GM19468 (cell line): ENCODE results near the gene EFCAB14.
"Not testable (repeated sequence)": the region's sequence is repeated elsewhere in the genome, so short reads cannot be mapped to it uniquely, and the experiment has no call there.

ENCODE experiments used
- ATAC-seq: cut with Tn5 transposase; IDR thresholded peaks from one replicate; pipeline ENCODE4 v1.9.1; 2021; ENCODE audit warnings: mild to moderate bottlenecking, moderate library complexity, moderate number of reproducible peaks; ENCODE audit not compliant: unreplicated experiment; ENCODE audit errors: extremely low read depth

Gene EFCAB14, protein sequence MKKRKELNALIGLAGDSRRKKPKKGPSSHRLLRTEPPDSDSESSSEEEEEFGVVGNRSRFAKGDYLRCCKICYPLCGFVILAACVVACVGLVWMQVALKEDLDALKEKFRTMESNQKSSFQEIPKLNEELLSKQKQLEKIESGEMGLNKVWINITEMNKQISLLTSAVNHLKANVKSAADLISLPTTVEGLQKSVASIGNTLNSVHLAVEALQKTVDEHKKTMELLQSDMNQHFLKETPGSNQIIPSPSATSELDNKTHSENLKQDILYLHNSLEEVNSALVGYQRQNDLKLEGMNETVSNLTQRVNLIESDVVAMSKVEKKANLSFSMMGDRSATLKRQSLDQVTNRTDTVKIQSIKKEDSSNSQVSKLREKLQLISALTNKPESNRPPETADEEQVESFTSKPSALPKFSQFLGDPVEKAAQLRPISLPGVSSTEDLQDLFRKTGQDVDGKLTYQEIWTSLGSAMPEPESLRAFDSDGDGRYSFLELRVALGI

DNA sequence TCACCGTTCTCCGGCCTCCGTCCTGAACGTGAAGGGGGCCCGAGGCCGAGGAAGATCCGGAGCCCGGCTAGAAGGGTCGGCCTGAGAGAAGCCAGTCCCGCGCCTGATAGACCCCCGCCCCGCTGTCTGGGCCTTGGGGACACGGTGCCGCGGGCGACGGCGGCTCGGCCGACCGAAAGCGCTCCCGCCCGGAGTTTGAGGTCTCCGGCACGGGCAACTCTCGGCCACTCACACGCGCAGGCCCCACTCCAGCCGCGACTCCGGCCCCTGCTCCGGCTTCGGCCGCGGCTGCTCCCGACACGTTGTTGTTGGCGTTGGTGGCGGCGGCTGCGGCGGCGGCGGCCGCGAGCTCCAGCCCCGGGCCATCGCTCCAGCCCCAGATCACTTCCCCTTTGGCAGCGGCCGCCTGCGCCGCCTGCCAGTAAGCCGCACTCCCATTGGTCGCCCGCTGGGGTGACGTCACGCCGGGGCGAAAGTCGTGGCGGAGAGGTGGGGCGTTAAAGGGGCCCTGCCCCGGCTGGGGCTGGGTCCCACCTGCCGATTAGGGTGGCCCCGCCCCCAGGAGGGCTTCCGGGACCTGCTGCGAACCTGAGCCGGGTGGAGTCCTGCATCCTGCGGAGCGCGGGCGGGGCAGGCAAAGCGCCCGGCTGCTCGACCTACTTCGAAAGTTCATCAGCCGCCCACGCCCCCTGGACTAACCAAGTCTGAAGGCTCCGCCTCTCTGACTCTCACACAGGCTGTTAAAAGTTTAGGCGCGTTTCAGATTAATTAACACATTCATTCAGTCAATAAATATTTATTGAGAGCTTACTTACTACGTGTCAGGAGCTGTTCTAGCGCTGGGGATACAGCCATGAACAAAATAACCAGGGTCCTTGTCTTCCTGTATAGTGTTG, at the start of gene EFCAB14:
Gene EFCAB14 (minus strand): TSS at position 388 of the 896 bp plus-strand sequence. CDS start 1,027 bp downstream, outside the sequence.
- ATAC-seq = peak; percentile 97

DNA sequence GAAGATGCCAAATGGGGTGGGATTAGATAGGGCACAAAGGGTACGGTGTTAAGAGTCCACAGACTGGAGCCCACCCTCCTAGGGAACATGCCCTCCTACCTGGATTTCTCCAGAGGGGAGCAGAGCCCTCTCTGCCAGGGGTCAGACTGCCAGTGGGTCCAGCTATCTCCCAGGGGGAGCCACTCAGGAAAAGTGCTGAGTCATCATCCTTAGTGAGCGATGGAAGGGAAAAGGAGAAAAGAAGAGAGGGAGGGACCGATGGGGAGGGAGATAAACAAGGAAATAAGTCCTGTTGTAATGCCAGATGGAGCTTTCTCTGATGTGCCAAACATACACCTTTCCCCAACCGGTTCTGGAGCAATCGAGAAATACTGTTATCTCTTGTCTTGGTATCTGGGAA, 49.5 kb upstream of the EFCAB14 start:
- ATAC-seq = no peak

DNA sequence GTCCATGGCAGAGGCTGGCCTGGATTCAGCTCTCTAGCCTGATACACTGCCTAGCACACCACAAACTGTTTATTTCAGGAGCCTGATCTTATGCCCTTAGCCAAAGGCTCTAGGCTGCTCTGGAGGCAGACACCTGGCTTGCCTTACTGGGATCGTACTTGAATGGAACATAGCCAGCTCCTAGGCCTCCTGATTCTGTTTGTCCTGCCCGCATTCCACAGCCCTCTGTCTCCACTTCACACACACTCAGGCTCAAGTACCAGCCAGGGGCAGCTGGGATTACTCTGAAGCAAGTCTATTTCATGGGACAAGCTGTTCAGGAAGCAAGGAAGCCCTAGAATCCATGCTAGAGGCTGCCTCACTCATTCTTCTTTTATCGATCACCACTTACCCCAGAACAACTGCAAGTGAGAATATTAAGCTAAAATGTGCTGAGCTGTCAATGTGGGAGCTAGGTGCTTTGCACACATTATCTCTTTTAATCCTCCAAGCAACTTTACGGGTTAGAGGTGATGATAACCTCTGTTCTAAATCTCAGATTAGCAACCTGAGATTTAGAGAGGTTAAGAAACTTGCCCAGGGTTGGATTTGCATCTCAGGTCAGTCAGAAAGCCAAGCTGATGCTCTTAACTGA, 48.9 kb upstream of the EFCAB14 start:
- ATAC-seq = no peak

DNA sequence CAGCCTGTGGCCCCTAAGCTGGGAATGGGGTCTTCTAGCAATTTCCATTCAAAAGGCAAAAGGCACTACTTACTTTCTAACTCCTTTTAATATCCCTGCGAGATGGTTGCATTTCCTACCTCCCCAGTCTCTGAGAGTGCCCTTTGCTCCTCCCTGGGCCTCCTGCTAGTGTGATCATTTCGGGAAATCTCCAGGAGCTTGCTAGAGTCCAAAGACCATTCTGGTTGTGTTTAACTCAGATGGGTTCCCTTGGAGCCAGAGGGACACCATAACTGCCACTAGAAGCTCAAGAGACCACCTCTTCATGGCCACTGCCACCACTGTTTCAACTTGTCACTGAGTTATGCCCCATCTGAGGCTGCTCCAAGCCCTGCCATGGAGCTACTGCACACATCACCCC, 45.5 kb upstream of the EFCAB14 start:
- no peak for ATAC-seq

DNA sequence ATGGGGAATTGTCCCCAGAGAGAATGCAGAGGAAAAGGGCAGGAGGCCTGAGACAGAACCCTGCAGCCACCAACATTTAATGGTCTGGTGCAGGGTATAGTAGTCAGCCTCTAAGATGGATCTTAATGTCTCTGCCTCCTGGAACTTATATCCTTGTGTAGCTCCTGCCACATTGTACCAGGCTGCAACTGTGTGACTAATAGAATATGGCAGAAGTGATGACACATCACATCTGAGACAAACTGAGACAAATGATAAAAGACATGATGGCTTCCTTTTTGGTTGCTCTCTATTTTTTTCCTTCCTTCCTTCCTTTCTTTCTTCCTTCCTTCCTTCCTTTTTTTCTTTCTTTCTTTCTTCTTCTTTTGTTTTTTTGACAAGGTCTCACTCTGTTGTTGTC, 42.8 kb upstream of the EFCAB14 start:
- ATAC-seq = no peak

DNA sequence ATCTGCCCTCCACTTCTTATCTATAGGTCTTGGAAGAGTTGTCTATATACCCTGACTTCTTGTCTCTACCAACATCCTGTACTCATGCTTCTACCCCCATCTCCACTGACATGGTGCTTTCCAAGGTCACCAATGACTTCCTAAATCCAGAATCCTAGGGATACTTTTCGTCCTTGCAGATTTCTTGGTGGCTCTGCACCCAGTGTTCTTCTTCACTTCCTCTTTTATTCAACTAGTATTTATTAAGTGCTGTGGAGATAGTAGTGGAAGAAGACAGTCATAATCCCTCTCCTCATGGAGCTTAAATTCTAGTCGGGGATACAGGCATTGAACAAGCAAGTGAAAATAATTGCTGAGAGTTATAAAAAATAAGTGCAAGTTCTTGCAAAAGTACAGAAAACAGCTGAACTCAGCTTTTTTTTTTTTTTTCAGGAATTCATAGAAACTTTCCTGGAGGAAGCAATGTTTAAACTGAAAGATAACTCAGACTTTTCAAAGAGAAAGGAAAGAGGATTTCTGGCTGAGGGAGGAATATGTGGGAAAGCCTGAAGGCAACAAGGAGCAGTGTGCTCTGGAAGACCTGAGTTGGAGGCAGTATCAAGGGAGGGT, 41.7 kb upstream of the EFCAB14 start:
- ATAC-seq = no peak

DNA sequence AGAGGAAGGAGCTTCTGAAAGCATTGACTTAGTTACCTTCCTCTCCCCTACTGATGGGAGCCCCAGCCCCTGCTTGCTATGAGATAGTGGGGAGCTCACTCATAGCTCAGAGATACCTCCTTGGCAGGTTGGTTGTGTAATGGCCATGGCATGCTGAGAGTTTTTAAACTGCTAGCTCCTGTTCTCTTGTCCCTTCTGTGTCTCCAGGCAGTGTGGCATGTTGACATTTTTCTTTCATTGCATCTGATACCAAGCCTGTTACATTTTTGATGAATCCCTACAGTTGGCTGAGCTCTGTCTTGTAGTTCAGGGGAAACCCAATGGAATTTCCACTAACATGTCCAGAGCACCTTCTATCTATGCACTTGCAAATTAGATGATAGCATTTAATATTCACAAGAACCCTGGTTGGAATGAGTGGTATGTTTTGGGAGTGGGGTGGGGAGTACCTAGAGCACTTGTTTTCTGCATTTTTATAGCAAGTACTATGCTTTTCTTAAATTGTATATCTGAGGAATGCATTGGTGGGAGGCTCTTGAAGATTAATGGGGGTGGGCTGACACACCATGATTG, 39.1 kb upstream of the EFCAB14 start:
- ATAC-seq = no peak

DNA sequence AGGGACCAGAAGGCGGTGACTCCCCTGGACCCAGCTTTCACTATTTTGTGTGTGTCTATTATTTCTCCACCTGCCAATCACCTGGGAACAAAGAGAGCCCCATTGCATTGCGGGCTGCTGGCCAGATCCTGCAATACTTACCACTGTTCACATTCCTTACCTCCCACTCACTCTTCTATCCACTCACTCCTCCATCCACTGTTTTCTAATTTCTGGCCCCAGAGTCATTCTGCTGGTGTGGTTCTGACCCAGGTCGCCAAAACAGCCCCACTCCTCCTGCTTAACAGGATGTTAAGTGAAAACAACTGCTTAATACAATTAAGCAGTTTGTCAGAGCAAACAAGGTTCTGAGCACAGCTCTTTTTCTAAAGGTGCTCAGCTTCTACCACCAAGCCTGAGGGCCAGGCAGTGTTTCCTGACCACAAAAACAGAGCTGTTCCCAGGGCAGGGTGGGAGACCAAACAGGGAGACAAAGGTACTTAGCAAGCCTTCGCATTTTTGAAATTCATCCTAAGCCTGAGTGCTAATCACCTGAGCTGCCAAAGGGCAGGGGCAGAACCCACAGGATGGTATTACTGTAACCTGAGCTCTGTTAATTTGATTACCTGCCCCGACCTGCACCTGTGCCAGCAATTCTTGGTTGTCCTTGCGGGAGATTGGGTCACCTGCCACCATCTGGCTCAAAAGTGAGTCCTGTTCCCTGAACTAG, 38.5 kb upstream of the EFCAB14 start:
- no peak for ATAC-seq

DNA sequence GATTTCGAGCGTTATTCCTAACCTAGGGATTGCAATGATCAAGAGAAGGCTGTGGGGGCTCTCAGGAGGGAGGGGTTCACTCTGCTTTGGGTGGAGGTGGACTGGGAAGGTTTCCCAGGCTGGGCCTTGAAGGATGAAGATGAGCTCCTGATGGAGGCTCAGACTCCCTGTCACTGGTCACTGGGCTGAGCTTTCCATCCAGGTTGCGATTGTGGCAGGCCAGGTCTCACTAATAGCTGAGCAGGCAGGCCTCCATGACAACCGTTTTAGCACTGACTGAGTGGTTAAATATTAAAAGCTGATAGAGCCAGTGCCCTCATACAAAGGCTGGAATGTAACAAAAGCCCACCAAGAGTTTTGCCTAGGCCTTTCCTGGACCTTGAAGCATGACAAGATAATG, 36.2 kb upstream of the EFCAB14 start:
- ATAC-seq = no peak

DNA sequence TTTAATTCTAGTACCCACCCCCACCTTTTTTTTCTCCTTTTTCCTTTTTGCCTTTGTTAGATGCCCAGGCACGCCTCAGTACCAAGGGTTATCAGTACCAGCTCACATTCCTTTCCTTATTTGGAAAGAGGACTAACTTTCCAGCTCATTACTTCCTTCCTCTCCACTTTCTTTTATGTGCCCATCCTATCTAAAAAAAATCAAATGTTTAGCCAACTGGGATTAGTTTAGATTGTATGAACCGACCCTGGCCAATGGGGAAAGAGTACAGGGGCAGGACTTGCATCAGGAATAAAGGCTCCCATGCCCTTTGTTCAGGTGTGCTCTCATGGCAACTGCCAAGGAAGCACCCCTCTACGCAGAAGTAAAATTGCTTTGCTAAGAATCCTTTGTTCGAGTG, 35.8 kb upstream of the EFCAB14 start:
- ATAC-seq = not testable (repeated sequence)

DNA sequence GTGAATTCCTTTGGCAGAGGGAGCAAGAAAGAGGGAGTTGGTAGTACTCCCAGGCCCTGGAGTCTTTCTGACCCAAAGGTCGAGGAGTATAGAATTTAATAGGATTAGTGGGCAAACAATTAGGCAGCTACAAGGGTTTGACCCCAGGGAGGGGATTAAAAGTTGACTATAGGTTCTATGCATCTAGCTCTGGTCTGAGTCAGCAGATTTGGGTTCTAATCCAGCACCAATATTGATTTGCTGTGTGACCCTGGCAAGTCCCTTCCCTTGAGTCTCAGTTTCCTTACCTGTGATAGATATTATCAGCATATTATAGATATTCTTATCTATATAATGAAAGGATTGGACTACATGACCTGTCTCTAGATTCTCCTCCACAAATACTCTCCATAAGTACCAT, 35.1 kb upstream of the EFCAB14 start:
- ATAC-seq = no peak

DNA sequence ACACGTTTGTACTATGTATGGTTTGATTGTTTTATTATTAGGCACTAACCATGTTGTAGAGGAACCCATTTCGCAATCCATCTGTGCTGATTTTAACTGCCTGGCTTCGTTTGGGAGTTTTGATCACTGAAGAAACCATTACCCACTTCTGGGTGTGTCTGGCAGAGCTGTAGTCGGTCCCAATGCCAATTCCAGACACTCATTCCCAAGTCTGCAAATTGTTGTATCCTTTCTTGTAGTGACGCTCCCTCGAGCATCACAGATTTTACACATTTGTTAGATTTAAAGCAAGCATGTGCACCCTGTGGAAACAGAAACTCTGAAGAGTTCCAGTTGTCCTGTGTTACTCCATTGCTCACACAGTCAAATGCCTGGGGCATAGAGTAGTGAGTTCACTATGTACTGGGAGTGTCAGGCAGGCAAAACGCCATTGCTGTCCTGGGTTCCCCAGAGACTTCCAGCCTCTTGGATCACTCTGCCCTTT, 31.0 kb upstream of the EFCAB14 start:
- no peak for ATAC-seq

DNA sequence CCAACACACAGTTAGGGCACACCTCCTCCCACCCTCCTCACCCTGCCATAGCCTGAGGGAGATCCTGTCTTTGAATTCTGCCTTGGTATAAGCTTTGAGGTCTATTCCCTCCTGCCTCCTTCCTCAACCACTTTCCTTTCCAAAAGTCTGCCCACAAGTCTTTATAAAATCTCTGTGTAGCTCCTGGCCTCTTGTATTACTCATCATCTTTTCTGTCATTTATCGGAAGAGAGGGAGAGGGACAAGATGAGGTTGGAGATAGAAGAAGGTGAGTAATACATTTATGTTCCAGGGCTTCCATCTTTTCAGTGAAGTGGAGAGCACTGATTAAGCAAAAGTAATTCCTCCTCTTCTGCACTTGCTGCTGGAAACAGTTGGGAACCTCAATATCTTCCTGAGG, 30.5 kb upstream of the EFCAB14 start:
- no peak for ATAC-seq

DNA sequence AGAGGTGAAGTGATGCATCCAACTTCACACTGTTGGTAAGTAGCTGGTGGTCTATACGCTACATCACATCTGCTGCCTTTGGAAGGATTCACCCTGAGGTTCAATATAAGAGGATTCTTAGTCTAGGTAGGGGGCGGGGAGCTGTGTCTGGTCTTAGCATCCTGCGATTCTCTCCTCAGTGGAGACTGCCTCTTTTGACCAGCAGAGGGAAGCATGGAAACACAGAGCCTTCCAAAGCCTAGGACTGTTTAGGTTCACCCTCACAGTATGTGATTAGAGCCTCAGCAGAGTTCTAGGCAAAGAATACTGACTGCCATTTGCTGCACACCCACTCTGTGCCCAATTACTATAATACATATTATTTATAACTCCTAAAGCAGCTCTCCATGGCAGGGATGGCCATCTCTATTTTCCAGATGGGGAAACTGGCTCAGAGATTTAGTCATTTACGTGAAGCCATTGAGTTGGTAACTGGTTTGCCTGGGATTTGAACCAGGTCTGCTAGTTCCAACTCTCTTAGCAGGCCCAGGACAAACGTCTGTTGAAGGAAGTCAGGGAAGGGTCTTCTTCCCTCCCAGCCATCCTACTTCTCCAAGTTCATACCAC, 28.9 kb upstream of the EFCAB14 start:
- ATAC-seq = no peak

DNA sequence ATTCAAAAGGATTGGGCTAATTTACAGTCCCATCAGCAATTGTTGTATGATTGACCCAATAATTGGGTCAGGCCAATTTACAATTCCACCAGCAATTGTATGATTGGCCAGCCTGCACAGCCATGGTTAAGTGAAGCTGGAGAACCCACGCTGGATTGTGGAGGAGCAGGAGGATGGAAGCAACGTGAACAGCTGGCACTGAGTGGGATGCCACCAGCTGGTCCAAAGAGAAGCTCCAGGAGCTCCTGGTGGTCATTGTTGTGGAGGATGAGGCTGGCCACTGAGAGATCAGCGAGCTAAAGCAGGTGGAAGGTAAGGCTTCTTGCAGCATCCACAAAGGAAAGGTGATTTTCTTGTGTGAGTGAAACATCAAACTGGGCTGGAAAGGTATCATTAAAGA, 23.2 kb upstream of the EFCAB14 start:
- ATAC-seq = no peak

DNA sequence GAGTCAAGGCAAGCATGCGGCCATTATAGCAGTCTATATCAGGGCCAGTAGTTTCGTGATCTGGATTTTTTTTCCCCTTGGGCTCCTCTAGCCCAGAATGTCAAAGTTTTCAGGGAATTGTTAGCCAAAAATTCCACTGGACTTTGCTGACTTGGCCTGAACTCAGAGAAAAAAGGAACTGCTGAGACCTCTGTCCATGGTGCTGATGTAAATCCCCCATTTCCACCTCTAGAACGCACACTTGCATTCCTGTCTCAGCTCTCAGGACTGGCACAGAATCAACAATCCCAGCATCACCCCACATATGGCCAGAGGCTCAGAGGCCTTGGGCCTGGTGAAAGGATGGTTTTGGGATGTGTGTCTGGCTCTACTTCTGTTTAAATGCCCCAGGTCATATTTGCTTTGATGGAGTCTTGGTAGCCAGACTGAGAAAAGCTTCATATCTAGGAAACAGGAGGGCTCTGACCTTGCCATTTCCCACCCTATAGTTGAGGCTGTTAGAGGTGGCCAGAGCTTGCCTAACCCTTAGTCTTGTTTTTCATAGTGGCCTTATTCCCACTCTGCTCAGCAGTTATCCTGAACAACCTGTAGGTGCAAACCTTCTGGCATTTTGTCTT, 16.9 kb upstream of the EFCAB14 start:
- ATAC-seq = no peak

DNA sequence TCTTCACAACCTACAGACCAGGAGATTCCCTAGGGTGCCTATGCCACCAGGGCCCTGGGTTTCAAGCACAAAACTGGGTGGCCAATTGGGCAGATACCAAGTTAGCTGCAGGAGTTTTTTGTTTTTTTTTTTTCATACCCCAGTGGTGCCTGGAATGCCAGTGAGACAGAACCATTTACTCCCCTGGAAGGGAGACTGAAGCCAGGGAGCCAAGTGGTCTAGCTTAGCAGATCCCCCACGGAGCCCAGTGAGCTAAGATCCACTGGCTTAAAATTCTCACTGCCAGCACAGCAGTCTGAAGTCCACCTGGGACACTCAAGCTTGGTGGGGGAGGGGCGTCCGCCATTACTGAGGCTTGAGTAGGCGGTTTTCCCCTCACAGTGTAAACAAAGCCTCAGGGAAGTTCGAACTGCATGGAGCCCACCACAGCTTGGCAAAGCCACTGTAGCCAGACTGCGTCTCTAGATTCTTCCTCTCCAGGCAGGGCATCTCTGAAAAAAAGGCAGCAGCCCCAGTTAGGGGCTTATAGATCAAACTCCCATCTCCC, 9.5 kb upstream of the EFCAB14 start:
- ATAC-seq = not testable (repeated sequence)

DNA sequence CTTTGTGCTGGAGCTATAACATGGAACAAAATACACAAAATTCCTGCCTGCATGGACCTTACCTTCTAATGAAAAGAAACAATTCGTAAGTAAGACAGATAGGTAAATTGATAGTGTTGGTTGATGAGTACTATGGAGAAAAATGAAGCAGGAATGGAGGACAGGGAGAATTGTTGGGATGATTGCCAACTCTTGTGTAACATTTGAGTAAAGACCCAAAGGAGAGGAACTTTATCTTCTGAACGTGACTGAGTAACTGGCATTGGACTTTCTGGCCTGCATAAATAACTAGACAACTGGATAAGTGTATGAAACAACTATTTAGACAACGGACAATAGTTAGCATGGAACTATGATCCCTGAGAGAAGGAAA, 6.8 kb upstream of the EFCAB14 start:
- ATAC-seq = no peak
